GM23338 (cell line): ENCODE measurements around the gene SMYD3. TPM values are rescaled to one million over a fixed set of nuclear protein-coding genes. Genes with fewer than 3 reads are reported as not detected.
"Not testable (repeated sequence)": the region's sequence is repeated elsewhere in the genome, so short reads cannot be mapped to it uniquely, and the experiment has no call there.

Experiments
- ATAC-seq: fragments of 200-7000 bp; cut with Tn5 transposase; 3 replicates; pipeline ENCODE4 v1.9.1; 2020
- DNase-seq: peaks from one replicate; pipeline ENCODE4 v3.0.0-alpha.2; 2015; ENCODE audit warnings: low spot score
- H2AFZ ChIP-seq: fragments of 200-600 bp; sonication (generic); 2 replicates; pipeline ENCODE4 v1.8.0; 2016; ENCODE audit warnings: antibody characterized with exemption, mild to moderate bottlenecking, moderate library complexity
- H3F3A ChIP-seq: fragments of 200-600 bp; sonication (generic); replicated peaks from 2 replicates; pipeline ENCODE4 v1.8.0; 2017; ENCODE audit warnings: antibody characterized with exemption, mixed run types, low read depth
- H3K27ac ChIP-seq: fragments of 200-600 bp; sonication (generic); 2 replicates; pipeline ENCODE4 v1.6.1; 2016; ENCODE audit warnings: low read depth
- H3K27me3 ChIP-seq: fragments of 200-600 bp; sonication (generic); 2 replicates; pipeline ENCODE4 v1.8.0; 2016; ENCODE audit warnings: mild to moderate bottlenecking, mixed run types, moderate library complexity; ENCODE audit not compliant: insufficient read depth
- H3K36me3 ChIP-seq: fragments of 200-600 bp; sonication (generic); 2 replicates; pipeline ENCODE4 v1.8.0; 2016; ENCODE audit warnings: mild to moderate bottlenecking; ENCODE audit not compliant: insufficient read depth
- H3K4me1 ChIP-seq: fragments of 200-600 bp; sonication (generic); 2 replicates; pipeline ENCODE4 v1.8.0; 2016; ENCODE audit warnings: mild to moderate bottlenecking, moderate library complexity; ENCODE audit not compliant: insufficient read depth
- H3K4me2 ChIP-seq: fragments of 200-600 bp; sonication (generic); 2 replicates; pipeline ENCODE4 v1.7.1; 2017; ENCODE audit warnings: mixed run types
- H3K4me3 ChIP-seq: fragments of 200-600 bp; sonication (generic); 2 replicates; pipeline ENCODE4 v1.6.1; 2016; ENCODE audit warnings: mixed run types
- H3K79me2 ChIP-seq: fragments of 200-600 bp; sonication (generic); replicated peaks from 2 replicates; pipeline ENCODE4 v1.8.0; 2017; ENCODE audit warnings: mild to moderate bottlenecking; ENCODE audit not compliant: insufficient read depth
- H3K9me2 ChIP-seq: fragments of 200-600 bp; sonication (generic); 2 replicates; pipeline ENCODE4 v1.8.0; 2017; ENCODE audit not compliant: insufficient read depth
- H4K20me1 ChIP-seq: fragments of 200-600 bp; sonication (generic); replicated peaks from 2 replicates; pipeline ENCODE4 v1.8.0; 2017; ENCODE audit warnings: mild to moderate bottlenecking; ENCODE audit not compliant: insufficient read depth
- H3K27ac Mint-ChIP-seq: 2 replicates; pipeline ENCODE4 v1.8.0; 2020; ENCODE audit warnings: inconsistent platforms, mild to moderate bottlenecking, moderate library complexity, mixed read lengths
- H3K27me3 Mint-ChIP-seq: 3 replicates; pipeline ENCODE4 v1.8.0; 2022; ENCODE audit warnings: low read depth, mild to moderate bottlenecking, moderate library complexity, mixed read lengths, inconsistent platforms; ENCODE audit not compliant: insufficient read depth, poor library complexity
- H3K36me3 Mint-ChIP-seq: 3 replicates; pipeline ENCODE4 v1.8.0; 2021; ENCODE audit warnings: low read depth, mild to moderate bottlenecking, inconsistent platforms, moderate library complexity, mixed read lengths
- H3K4me1 Mint-ChIP-seq: 3 replicates; pipeline ENCODE4 v1.8.0; 2020; ENCODE audit warnings: mild to moderate bottlenecking, inconsistent platforms, mixed read lengths
- H3K4me3 Mint-ChIP-seq: 3 replicates; pipeline ENCODE4 v1.8.0; 2021; ENCODE audit warnings: moderate library complexity, mild to moderate bottlenecking, inconsistent platforms, mixed read lengths
- H3K9me3 Mint-ChIP-seq: 3 replicates; pipeline ENCODE4 v1.8.0; 2020; ENCODE audit warnings: moderate library complexity, mild to moderate bottlenecking, inconsistent platforms, mixed read lengths
- EZH2 ChIP-seq: fragments of 200-600 bp; sonication (generic); IDR thresholded peaks from one replicate; pipeline ENCODE4 v1.8.0; 2017; ENCODE audit warnings: antibody characterized with exemption, mild to moderate bottlenecking, low read depth; ENCODE audit not compliant: unreplicated experiment
- EZH2phosphoT487 ChIP-seq: fragments of 200-600 bp; sonication (generic); IDR thresholded peaks from one replicate; pipeline ENCODE4 v1.8.1; 2018; ENCODE audit warnings: antibody characterized with exemption; ENCODE audit not compliant: unreplicated experiment
- JUNB ChIP-seq: IDR thresholded peaks from one replicate; pipeline ENCODE4 v1.6.1; 2016; ENCODE audit warnings: antibody characterized with exemption; ENCODE audit not compliant: unreplicated experiment
- POLR2AphosphoS5 ChIP-seq: IDR thresholded peaks from 2 replicates; pipeline ENCODE4 v1.6.1; 2016; ENCODE audit warnings: antibody characterized with exemption, low read depth
- STAT1 ChIP-seq: IDR thresholded peaks from one replicate; pipeline ENCODE4 v1.6.1; 2016; ENCODE audit warnings: antibody characterized with exemption; ENCODE audit not compliant: unreplicated experiment
- ZNF331 ChIP-seq: fragments of 250-450 bp; sonication (Bioruptor Pico); IDR thresholded peaks from 2 replicates; pipeline ENCODE4 v1.5.0; 2020; ENCODE audit warnings: low read depth, mild to moderate bottlenecking, moderate library complexity
- polyA plus RNA-seq: library from polyadenylated mRNA; unstranded; fragments of >200 nt; fragmentation: Nextera tagmentation; extraction: Ambion mirVana; gene quantifications from 2 replicates; pipeline ENCODE4 v1.2.1, GENCODE V29; 2016
- total RNA-seq: library from RNA; depleted of rRNA; stranded (reverse); fragments of >200 nt; shearing (Covaris generic); gene quantifications from 2 replicates; pipeline ENCODE4 v1.2.3, GENCODE V29; 2014
- TF ChIP-seq, protein P1 (sequence below), 2 experiments: fragments of 200-600 bp in 1 of 2; sonication (generic) in 1 of 2; conservative IDR thresholded peaks; 2 replicates each; pipeline versions ENCODE4 v1.5.1 to v1.6.1; 2016 to 2017; ENCODE audit warnings: antibody characterized with exemption in 2 of 2, low read depth in 2 of 2, mild to moderate bottlenecking in 2 of 2, moderate library complexity in 1 of 2
- TF ChIP-seq, protein P2 (sequence below): IDR thresholded peaks from 2 replicates; pipeline ENCODE4 v1.6.1; 2016; ENCODE audit warnings: antibody characterized with exemption
- TF ChIP-seq, protein P3 (sequence below): fragments of 250-450 bp; sonication (Bioruptor Pico); IDR thresholded peaks from 2 replicates; pipeline ENCODE4 v1.5.0; 2020; ENCODE audit warnings: mild to moderate bottlenecking, moderate library complexity
- TF ChIP-seq, protein P4 (sequence below): IDR thresholded peaks from one replicate; pipeline ENCODE4 v1.6.1; 2018; ENCODE audit warnings: antibody characterized with exemption; ENCODE audit not compliant: unreplicated experiment

SMYD3 gene
- total and polyA plus RNA-seq, 2 experiments from 2014 or later, result 31.8 to 34.4 TPM

DNA sequence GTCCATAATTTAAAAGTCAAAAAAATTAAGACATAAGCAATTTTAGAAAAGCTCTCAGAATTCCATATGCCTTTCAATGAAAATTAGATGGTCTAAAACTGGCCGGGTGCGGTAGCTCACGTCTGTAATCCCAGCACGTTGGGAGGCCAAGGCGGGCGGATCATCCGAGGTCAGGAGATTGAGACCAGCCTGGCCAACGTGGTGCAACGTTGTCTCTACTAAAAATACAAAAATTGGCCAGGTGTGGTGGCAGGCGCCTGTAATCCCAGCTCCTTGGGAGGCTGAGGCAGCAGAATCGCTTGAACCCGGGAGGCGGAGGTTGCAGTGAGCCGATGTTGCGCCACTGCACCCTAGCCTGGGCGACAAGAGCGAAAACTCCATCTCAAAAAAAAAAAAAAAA, 183.0 kb downstream of the SMYD3 start:
- H4K20me1 ChIP-seq, H3K4me1 ChIP-seq, H3K36me3 Mint-ChIP-seq, ATAC-seq, H3K27me3 ChIP-seq, H3K9me3 Mint-ChIP-seq, H3K27ac ChIP-seq, H3K4me2 ChIP-seq, H3K4me3 ChIP-seq, H3K4me3 Mint-ChIP-seq, H3K36me3 ChIP-seq, H3K27ac Mint-ChIP-seq, H2AFZ ChIP-seq, DNase-seq, H3K9me2 ChIP-seq, H3K79me2 ChIP-seq, H3F3A ChIP-seq, H3K27me3 Mint-ChIP-seq: not testable (repeated sequence)
- peaks cover 12% of the 10 kb centered on the region for H3K4me1 Mint-ChIP-seq

DNA sequence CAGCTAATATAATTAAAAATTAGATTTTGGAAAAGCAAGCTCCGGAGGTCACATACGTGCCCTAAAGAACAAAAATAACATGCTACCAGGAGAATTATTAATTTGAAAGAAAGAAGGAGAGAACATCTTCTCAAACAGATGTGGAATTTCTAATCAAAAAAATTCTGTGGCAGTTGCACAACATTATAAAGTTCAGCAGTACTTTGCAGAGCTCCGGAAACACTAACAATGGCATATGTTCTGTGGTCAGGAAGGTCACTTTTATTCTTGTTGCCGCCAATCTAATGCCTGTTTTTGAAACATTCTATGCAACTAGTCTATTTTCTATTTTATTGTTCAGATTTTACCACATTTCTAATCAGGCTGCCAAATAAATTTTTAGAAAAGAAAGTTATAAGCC, 186.8 kb downstream of the SMYD3 start:
- H3K36me3 ChIP-seq, result no peaks in the 10 kb centered on the region
- no peaks in the 10 kb centered on the region for H3K9me2 ChIP-seq
- no peaks in the 10 kb centered on the region for H3F3A ChIP-seq
- H4K20me1 ChIP-seq, result no peaks in the 10 kb centered on the region
- no peak overlapping the region for H3K27ac Mint-ChIP-seq
- H3K4me1 Mint-ChIP-seq, result peaks cover 15% of the 10 kb centered on the region
- H3K4me1 ChIP-seq, result 0 out of 2 replicates have a peak, but pooled peaks cover 6% of the 10 kb centered on the region
- H3K27me3 ChIP-seq, result no peaks in the 10 kb centered on the region
- ATAC-seq (no peak), DNase-seq (no peak)
- H3K79me2 ChIP-seq, result no peaks in the 10 kb centered on the region
- no peak overlapping the region for H2AFZ ChIP-seq
- H3K4me3 ChIP-seq, result no peak overlapping the region
- H3K9me3 Mint-ChIP-seq, result no peaks in the 10 kb centered on the region
- H3K27ac ChIP-seq, result no peak overlapping the region
- no peak for TF ChIP-seq POLR2AphosphoS5
- TF ChIP-seq, protein P1, sequence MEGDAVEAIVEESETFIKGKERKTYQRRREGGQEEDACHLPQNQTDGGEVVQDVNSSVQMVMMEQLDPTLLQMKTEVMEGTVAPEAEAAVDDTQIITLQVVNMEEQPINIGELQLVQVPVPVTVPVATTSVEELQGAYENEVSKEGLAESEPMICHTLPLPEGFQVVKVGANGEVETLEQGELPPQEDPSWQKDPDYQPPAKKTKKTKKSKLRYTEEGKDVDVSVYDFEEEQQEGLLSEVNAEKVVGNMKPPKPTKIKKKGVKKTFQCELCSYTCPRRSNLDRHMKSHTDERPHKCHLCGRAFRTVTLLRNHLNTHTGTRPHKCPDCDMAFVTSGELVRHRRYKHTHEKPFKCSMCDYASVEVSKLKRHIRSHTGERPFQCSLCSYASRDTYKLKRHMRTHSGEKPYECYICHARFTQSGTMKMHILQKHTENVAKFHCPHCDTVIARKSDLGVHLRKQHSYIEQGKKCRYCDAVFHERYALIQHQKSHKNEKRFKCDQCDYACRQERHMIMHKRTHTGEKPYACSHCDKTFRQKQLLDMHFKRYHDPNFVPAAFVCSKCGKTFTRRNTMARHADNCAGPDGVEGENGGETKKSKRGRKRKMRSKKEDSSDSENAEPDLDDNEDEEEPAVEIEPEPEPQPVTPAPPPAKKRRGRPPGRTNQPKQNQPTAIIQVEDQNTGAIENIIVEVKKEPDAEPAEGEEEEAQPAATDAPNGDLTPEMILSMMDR (conservative IDR thresholded peaks at IDR 0.05; ENCODE audit: low read depth in 2 of 2), result no peak
- TF ChIP-seq, protein P2, sequence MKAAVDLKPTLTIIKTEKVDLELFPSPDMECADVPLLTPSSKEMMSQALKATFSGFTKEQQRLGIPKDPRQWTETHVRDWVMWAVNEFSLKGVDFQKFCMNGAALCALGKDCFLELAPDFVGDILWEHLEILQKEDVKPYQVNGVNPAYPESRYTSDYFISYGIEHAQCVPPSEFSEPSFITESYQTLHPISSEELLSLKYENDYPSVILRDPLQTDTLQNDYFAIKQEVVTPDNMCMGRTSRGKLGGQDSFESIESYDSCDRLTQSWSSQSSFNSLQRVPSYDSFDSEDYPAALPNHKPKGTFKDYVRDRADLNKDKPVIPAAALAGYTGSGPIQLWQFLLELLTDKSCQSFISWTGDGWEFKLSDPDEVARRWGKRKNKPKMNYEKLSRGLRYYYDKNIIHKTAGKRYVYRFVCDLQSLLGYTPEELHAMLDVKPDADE, result no peak
- no peak for TF ChIP-seq JUNB
- no peak for TF ChIP-seq EZH2phosphoT487
- no peak for TF ChIP-seq ZNF331 (CRISPR knock-in tag)
- TF ChIP-seq EZH2, result no peak
- TF ChIP-seq, protein P3, sequence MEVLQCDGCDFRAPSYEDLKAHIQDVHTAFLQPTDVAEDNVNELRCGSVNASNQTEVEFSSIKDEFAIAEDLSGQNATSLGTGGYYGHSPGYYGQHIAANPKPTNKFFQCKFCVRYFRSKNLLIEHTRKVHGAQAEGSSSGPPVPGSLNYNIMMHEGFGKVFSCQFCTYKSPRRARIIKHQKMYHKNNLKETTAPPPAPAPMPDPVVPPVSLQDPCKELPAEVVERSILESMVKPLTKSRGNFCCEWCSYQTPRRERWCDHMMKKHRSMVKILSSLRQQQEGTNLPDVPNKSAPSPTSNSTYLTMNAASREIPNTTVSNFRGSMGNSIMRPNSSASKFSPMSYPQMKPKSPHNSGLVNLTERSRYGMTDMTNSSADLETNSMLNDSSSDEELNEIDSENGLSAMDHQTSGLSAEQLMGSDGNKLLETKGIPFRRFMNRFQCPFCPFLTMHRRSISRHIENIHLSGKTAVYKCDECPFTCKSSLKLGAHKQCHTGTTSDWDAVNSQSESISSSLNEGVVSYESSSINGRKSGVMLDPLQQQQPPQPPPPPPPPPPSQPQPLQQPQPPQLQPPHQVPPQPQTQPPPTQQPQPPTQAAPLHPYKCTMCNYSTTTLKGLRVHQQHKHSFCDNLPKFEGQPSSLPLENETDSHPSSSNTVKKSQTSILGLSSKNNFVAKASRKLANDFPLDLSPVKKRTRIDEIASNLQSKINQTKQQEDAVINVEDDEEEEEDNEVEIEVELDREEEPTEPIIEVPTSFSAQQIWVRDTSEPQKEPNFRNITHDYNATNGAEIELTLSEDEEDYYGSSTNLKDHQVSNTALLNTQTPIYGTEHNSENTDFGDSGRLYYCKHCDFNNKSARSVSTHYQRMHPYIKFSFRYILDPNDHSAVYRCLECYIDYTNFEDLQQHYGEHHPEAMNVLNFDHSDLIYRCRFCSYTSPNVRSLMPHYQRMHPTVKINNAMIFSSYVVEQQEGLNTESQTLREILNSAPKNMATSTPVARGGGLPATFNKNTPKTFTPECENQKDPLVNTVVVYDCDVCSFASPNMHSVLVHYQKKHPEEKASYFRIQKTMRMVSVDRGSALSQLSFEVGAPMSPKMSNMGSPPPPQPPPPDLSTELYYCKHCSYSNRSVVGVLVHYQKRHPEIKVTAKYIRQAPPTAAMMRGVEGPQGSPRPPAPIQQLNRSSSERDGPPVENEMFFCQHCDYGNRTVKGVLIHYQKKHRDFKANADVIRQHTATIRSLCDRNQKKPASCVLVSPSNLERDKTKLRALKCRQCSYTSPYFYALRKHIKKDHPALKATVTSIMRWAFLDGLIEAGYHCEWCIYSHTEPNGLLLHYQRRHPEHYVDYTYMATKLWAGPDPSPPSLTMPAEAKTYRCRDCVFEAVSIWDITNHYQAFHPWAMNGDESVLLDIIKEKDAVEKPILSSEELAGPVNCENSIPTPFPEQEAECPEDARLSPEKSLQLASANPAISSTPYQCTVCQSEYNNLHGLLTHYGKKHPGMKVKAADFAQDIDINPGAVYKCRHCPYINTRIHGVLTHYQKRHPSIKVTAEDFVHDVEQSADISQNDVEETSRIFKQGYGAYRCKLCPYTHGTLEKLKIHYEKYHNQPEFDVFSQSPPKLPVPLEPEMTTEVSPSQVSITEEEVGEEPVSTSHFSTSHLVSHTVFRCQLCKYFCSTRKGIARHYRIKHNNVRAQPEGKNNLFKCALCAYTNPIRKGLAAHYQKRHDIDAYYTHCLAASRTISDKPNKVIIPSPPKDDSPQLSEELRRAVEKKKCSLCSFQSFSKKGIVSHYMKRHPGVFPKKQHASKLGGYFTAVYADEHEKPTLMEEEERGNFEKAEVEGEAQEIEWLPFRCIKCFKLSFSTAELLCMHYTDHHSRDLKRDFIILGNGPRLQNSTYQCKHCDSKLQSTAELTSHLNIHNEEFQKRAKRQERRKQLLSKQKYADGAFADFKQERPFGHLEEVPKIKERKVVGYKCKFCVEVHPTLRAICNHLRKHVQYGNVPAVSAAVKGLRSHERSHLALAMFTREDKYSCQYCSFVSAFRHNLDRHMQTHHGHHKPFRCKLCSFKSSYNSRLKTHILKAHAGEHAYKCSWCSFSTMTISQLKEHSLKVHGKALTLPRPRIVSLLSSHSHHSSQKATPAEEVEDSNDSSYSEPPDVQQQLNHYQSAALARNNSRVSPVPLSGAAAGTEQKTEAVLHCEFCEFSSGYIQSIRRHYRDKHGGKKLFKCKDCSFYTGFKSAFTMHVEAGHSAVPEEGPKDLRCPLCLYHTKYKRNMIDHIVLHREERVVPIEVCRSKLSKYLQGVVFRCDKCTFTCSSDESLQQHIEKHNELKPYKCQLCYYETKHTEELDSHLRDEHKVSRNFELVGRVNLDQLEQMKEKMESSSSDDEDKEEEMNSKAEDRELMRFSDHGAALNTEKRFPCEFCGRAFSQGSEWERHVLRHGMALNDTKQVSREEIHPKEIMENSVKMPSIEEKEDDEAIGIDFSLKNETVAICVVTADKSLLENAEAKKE, result no peak
- no peak for TF ChIP-seq STAT1
- TF ChIP-seq, protein P4, sequence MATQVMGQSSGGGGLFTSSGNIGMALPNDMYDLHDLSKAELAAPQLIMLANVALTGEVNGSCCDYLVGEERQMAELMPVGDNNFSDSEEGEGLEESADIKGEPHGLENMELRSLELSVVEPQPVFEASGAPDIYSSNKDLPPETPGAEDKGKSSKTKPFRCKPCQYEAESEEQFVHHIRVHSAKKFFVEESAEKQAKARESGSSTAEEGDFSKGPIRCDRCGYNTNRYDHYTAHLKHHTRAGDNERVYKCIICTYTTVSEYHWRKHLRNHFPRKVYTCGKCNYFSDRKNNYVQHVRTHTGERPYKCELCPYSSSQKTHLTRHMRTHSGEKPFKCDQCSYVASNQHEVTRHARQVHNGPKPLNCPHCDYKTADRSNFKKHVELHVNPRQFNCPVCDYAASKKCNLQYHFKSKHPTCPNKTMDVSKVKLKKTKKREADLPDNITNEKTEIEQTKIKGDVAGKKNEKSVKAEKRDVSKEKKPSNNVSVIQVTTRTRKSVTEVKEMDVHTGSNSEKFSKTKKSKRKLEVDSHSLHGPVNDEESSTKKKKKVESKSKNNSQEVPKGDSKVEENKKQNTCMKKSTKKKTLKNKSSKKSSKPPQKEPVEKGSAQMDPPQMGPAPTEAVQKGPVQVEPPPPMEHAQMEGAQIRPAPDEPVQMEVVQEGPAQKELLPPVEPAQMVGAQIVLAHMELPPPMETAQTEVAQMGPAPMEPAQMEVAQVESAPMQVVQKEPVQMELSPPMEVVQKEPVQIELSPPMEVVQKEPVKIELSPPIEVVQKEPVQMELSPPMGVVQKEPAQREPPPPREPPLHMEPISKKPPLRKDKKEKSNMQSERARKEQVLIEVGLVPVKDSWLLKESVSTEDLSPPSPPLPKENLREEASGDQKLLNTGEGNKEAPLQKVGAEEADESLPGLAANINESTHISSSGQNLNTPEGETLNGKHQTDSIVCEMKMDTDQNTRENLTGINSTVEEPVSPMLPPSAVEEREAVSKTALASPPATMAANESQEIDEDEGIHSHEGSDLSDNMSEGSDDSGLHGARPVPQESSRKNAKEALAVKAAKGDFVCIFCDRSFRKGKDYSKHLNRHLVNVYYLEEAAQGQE, result no peak
- H3K4me2 ChIP-seq, result no peak overlapping the region
- no peaks in the 10 kb centered on the region for H3K36me3 Mint-ChIP-seq
- H3K27me3 Mint-ChIP-seq, result no peaks in the 10 kb centered on the region
- no peak overlapping the region for H3K4me3 Mint-ChIP-seq
